VCaP (cell line): ENCODE results near the gene RHBDL1.

Experiments used
- H3K27ac ChIP-seq: fragments of 450-650 bp; 2 replicates; pipeline ENCODE4 v1.5.1; 2017
- CTCF ChIP-seq: fragments of 450-650 bp; conservative IDR thresholded peaks from 2 replicates; pipeline ENCODE4 v1.5.1; 2017; ENCODE audit warnings: mild to moderate bottlenecking, moderate library complexity

RHBDL1 gene

GRCh38 chr16:629833-630248, 45.6 kb upstream of the RHBDL1 start:
- H3K27ac ChIP-seq = no peak overlapping the region

GRCh38 chr16:630249-630814, 45.1 kb upstream of the RHBDL1 start:
- TF ChIP-seq CTCF = no peak
- H3K27ac ChIP-seq = no peak overlapping the region

More at GRCh38 chr16:629833-630248, 45.6 kb upstream of the RHBDL1 start:
- TF ChIP-seq CTCF = no peak

GRCh38 chr16:630815-631405, 44.6 kb upstream of the RHBDL1 start, which contains the start of gene WFIKKN1:
TSS of gene WFIKKN1 (plus strand) at chr16:630985. CDS start at chr16:631254, 269 bp downstream.
- no peak for TF ChIP-seq CTCF
- no peak within 1 kb of the TSS for H3K27ac ChIP-seq

GRCh38 chr16:631808-632358, 43.6 kb upstream of the RHBDL1 start:
- no peak for TF ChIP-seq CTCF
- H3K27ac ChIP-seq = no peak overlapping the region

- no peak overlapping the region for H3K27ac ChIP-seq
- no peak for TF ChIP-seq CTCF
Measured at GRCh38 chr16:632486-633335, 42.8 kb upstream of the RHBDL1 start.

GRCh38 chr16:633336-634050, 42.0 kb upstream of the RHBDL1 start:
- H3K27ac ChIP-seq = no peak overlapping the region
- no peak for TF ChIP-seq CTCF
